Measurements from ENCODE around the gene WNT9A.

DNA sequence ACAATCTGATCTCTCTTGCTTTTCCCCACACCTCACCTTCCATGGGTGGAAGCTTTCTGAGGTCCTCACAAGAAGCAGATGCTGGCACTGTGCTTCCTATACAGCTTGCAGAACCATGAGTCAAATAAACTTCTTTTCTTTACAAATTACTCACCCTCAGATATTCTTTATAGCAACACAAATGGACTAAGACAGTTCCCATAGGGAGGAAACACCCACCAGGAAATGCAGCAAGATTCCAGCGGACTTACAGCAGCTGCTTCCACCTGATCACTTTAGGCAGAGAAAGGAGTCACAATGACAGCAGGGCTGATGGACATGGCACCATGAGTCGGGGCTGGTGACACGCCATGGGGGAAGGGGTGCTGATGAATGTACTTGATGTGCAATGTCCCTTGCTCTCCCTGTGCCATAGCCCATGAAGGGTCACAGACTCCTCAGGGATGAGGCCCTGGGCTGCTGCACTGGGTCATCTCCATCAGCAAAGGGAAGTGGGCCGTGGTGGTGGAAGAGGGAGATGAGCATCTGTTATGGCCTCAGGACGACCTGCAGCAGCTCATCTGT lies 78.4 kb downstream of the WNT9A start:
- no peak for TF ChIP-seq TAF1 (IDR thresholded peaks at IDR 0.05; ENCODE audit: low read depth)
- TF ChIP-seq, protein P1, sequence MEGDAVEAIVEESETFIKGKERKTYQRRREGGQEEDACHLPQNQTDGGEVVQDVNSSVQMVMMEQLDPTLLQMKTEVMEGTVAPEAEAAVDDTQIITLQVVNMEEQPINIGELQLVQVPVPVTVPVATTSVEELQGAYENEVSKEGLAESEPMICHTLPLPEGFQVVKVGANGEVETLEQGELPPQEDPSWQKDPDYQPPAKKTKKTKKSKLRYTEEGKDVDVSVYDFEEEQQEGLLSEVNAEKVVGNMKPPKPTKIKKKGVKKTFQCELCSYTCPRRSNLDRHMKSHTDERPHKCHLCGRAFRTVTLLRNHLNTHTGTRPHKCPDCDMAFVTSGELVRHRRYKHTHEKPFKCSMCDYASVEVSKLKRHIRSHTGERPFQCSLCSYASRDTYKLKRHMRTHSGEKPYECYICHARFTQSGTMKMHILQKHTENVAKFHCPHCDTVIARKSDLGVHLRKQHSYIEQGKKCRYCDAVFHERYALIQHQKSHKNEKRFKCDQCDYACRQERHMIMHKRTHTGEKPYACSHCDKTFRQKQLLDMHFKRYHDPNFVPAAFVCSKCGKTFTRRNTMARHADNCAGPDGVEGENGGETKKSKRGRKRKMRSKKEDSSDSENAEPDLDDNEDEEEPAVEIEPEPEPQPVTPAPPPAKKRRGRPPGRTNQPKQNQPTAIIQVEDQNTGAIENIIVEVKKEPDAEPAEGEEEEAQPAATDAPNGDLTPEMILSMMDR (IDR thresholded peaks at IDR 0.05; ENCODE audit: poor library complexity, severe bottlenecking): no peak
- TF ChIP-seq EZH2 (IDR thresholded peaks at IDR 0.05; ENCODE audit: borderline replicate concordance, insufficient read depth, low read length, poor library complexity, severe bottlenecking): no peak
- TF ChIP-seq SMC3 (conservative IDR thresholded peaks at IDR 0.05; ENCODE audit: poor library complexity): no peak
- TF ChIP-seq, protein P2, sequence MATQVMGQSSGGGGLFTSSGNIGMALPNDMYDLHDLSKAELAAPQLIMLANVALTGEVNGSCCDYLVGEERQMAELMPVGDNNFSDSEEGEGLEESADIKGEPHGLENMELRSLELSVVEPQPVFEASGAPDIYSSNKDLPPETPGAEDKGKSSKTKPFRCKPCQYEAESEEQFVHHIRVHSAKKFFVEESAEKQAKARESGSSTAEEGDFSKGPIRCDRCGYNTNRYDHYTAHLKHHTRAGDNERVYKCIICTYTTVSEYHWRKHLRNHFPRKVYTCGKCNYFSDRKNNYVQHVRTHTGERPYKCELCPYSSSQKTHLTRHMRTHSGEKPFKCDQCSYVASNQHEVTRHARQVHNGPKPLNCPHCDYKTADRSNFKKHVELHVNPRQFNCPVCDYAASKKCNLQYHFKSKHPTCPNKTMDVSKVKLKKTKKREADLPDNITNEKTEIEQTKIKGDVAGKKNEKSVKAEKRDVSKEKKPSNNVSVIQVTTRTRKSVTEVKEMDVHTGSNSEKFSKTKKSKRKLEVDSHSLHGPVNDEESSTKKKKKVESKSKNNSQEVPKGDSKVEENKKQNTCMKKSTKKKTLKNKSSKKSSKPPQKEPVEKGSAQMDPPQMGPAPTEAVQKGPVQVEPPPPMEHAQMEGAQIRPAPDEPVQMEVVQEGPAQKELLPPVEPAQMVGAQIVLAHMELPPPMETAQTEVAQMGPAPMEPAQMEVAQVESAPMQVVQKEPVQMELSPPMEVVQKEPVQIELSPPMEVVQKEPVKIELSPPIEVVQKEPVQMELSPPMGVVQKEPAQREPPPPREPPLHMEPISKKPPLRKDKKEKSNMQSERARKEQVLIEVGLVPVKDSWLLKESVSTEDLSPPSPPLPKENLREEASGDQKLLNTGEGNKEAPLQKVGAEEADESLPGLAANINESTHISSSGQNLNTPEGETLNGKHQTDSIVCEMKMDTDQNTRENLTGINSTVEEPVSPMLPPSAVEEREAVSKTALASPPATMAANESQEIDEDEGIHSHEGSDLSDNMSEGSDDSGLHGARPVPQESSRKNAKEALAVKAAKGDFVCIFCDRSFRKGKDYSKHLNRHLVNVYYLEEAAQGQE (IDR thresholded peaks at IDR 0.05; ENCODE audit: borderline replicate concordance): no peak
- TF ChIP-seq EP300 (conservative IDR thresholded peaks at IDR 0.05; ENCODE audit: poor library complexity, severe bottlenecking): no peak
- no peak for TF ChIP-seq POLR2AphosphoS5 (IDR thresholded peaks at IDR 0.05)
- TF ChIP-seq RAD21 (conservative IDR thresholded peaks at IDR 0.05): no peak

All from neural cell (in vitro differentiated cells).